ENCODE data around the gene CD177. TPM values are rescaled to one million over a fixed set of nuclear protein-coding genes. Genes with fewer than 3 reads are reported as not detected.

The CD177 gene
- polyA plus RNA-seq, 1 of the 3 experiments (the other 2 are of a cell fraction): 0.54 TPM

GRCh38 chr19:43311706-43312105, 41.8 kb upstream of the CD177 start (continued):
- no peak for TF ChIP-seq YY1 (IDR thresholded peaks at IDR 0.05; ENCODE audit: low read depth)
- TF ChIP-seq IRF3 (IDR thresholded peaks at IDR 0.05; ENCODE audit: low read depth, low read length): no peak
- TF ChIP-seq MXI1 (IDR thresholded peaks at IDR 0.05; ENCODE audit: low read depth, low read length): no peak
- TF ChIP-seq USF2 (IDR thresholded peaks at IDR 0.05; ENCODE audit: borderline replicate concordance, low read depth, low read length): no peak
- TF ChIP-seq RXRA (IDR thresholded peaks at IDR 0.05; ENCODE audit: borderline replicate concordance, low read depth): no peak
- peak; percentile 14; the same call in 1 of the 2 replicates for TF ChIP-seq NFIC (IDR thresholded peaks at IDR 0.05; ENCODE audit: borderline replicate concordance)
- no peak for TF ChIP-seq CTCF (IDR thresholded peaks at IDR 0.05)
- TF ChIP-seq MAX (IDR thresholded peaks at IDR 0.05; ENCODE audit: low read depth): no peak
- no peak for TF ChIP-seq POLR2AphosphoS5 (IDR thresholded peaks at IDR 0.05; ENCODE audit: low read depth, low read length)
- TF ChIP-seq FOXJ3 (CRISPR knock-in tag; IDR thresholded peaks at IDR 0.05): no peak

- Histone ChIP-seq H3F3A (replicated peaks; ENCODE audit: insufficient read depth) (no peaks in the 10 kb centered on the region), H4K20me1 (ENCODE audit: insufficient read depth) (no peaks in the 10 kb centered on the region), H3K9ac (no peak overlapping the region), H3K27ac (ENCODE audit: low read depth in 2 of 2, low read length in 1 of 2) (no peak overlapping the region), H3K36me3 (replicated peaks in 1 of 2; ENCODE audit: control insufficient read depth in 1 of 2, insufficient read depth in 2 of 2, low read length in 1 of 2) (no peaks in the 10 kb centered on the region), H3K4me3 (ENCODE audit: low read depth in 2 of 2, low read length in 1 of 2) (no peak overlapping the region), H3K9me2 (no peaks in the 10 kb centered on the region), H3K4me1 (ENCODE audit: control insufficient read depth in 1 of 2, insufficient read depth in 2 of 2, low read depth in 1 of 2, low read length in 1 of 2) (no peaks in the 10 kb centered on the region; a peak in 1 of 4 replicates), H3K9me3 (no peaks in the 10 kb centered on the region), H3K4me2 (no peak overlapping the region), H3K79me2 (ENCODE audit: insufficient read depth) (no peaks in the 10 kb centered on the region), H2AFZ (ENCODE audit: low read depth) (no peak overlapping the region), H3K27me3 (ENCODE audit: insufficient read depth) (no peaks in the 10 kb centered on the region)
- POLR2A ChIA-PET: no interaction called here
- DNase-seq: no peak
- TF ChIP-seq TCF12 (IDR thresholded peaks at IDR 0.05) (no peak), NRF1 (IDR thresholded peaks at IDR 0.05; ENCODE audit: low read depth, low read length) (no peak), MAX (IDR thresholded peaks at IDR 0.05; ENCODE audit: low read depth) (no peak), SMC3 (IDR thresholded peaks at IDR 0.05; ENCODE audit: low read depth, low read length) (no peak), EP300 (IDR thresholded peaks at IDR 0.05; ENCODE audit: borderline replicate concordance in 1 of 2, low read depth in 1 of 2, low read length in 1 of 2) (no peak), FOSL2 (IDR thresholded peaks at IDR 0.05; ENCODE audit: borderline replicate concordance, low read depth) (no peak), GABPA (IDR thresholded peaks at IDR 0.05; ENCODE audit: low read depth) (no peak), MXI1 (IDR thresholded peaks at IDR 0.05; ENCODE audit: low read depth, low read length) (no peak), FOXM1 (IDR thresholded peaks at IDR 0.05; ENCODE audit: low read depth) (no peak), IRF3 (IDR thresholded peaks at IDR 0.05; ENCODE audit: low read depth, low read length) (no peak), RFX5 (IDR thresholded peaks at IDR 0.05; ENCODE audit: low read length) (no peak), JUND (IDR thresholded peaks at IDR 0.05) (no peak), TAF1 (IDR thresholded peaks at IDR 0.05; ENCODE audit: borderline replicate concordance, low read depth, low read length) (no peak), CHD2 (IDR thresholded peaks at IDR 0.05; ENCODE audit: low read length, partially characterized antibody) (no peak), PBX3 (IDR thresholded peaks at IDR 0.05) (no peak), RCOR1 (IDR thresholded peaks at IDR 0.05; ENCODE audit: low read length) (no peak), POLR2AphosphoS5 (IDR thresholded peaks at IDR 0.05; ENCODE audit: low read depth, low read length) (no peak), USF1 (IDR thresholded peaks at IDR 0.05; ENCODE audit: borderline replicate concordance, low read depth) (no peak)
- CTCF ChIA-PET: no interaction called here
- WGBS (ENCODE audit: low lambda C conversion rate): 48% methylated on average over 12 of the region's 12 CpGs
Observed at GRCh38 chr19:43313711-43314495, 39.6 kb upstream of the CD177 start.
